ENCODE data around the gene ATP12A.
A peak's percentile ranks its signal among the peaks of the same experiment; 100 is the strongest.

The ATP12A gene

DNA sequence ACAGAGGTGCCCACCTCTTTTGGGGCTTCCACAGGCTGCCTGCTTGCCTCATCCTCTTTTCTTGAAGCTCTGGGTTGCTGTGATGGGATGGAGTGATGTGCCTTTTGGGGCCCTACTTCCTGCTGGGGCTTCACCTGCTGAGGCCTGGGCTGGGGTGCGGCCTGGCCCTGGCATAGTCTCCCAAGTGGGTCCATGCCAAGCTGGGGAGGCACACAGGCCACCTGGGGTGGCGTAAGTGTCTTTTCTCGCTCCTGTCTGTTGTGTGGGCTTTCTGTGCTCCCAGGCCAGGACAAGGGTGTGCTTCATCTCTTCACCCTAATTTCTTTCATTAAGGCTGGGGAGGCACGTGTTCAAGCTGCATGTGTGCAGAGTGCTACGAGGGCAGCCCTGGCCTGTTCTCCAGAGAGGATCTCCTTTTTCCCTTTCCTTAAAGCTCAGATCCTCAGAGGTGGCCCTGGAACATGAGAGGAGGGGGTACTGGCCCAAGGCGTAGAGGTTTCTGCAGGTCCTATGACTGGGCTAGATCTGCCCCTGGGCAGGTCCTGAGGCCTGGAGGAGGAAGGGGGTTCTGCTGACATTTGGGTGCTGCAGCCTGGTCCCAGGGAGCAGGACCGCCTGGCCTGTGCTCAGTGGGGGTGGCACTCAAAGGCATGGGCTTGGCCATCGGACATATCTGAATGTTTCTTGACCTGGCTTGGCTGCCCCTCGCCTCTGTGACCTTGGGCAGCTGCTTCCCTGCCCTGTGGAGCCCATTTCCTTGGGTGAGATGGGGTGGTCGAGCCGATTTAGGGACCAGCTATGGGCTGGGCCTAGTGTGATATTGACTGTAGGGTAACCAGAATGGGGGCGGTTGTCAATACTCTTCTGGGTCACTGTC, 60.0 kb downstream of the ATP12A start:
- DNase-seq, result no peak

GRCh38 chr13:24741016-24741662, 60.9 kb downstream of the ATP12A start:
- DNase-seq, result peak; percentile 54

DNA sequence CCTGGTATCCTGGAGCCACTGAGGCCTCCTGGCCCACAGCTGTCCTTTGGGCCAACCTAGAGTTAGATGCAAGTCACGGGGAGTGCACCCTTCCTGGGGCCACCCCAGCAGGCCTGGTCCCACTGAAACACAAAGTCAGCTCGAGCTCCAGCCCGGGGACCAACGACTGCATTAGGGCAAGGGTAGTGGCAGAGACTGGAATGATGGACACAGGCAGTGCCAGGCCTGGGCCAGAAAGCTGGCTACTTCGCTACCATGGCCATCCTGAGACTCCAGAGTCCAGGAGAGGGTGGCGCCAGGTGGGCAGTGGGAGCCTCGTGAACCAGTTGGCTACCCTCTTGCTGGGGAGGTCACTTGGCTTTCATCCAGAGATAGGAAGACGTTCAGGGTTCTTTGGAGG, 61.6 kb downstream of the ATP12A start:
- DNase-seq, result no peak

DNA sequence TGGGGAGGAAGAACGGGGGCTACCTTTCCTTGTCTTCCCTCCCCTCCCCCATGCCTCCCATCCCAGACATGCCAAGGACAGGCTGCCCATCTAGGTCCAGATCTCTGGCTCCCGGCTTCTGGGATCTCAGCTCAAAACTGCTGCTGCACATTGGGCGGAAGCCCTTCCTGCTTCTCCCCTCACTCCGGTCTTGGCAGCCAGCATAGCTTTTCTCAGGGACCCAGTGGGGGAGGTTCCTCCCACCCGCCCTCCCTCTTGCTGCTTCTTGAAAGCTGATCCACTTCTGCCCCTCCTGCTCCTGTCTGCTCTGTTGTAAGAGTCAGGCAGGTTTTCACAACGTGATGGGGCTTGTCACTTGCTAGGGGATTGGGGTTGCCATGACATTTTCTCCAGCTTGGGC, 62.1 kb downstream of the ATP12A start:
- no peak for DNase-seq

DNA sequence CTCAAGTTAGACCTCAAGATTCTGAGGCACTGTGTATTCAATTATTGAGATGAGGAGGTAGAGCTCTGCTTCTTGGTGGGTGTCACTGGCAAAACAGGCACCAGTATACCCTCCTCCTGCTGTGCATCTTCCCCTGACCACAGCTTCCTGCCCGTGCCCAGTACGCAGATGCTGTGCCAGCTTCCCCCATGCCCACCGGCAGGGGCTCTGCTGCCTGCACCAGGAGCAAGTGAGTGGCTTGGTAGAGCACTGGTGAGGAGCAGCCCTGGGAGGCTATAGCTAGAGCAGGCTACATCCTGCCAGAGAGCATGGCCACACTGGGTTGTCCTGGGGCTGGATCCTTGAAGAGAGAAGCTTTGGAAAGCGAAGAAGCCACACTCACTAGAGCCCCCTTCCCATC, 62.8 kb downstream of the ATP12A start:
- DNase-seq, result no peak

DNA sequence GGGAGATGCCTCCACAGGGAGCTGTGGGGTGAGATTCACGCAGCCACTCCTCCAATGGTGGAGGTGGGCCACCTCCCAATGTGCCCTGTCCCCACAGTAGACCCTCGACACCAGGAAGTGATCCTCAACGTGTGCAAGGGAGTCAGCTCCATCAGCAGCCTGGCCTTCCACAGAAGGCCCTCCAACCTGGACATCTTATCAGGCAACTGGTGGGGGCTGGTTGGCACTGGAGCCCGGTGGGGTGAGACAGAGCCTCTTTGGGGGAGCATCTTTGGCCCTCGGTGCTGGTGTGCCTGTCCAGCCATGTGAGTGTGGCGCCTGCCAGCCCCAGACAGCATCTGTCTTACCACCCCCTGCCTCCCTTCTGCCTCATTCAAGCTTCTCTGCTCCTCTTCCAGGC, 64.0 kb downstream of the ATP12A start:
- no peak for DNase-seq

GRCh38 chr13:24745516-24745860, 65.3 kb downstream of the ATP12A start:
- no peak for DNase-seq

GRCh38 chr13:24745861-24746617, 65.8 kb downstream of the ATP12A start:
- peak; percentile 19 for DNase-seq

GRCh38 chr13:24746618-24747247, 66.5 kb downstream of the ATP12A start:
- peak; percentile 51 for DNase-seq

GRCh38 chr13:24747248-24748060, 67.2 kb downstream of the ATP12A start:
- DNase-seq, result peak; percentile 32

DNA sequence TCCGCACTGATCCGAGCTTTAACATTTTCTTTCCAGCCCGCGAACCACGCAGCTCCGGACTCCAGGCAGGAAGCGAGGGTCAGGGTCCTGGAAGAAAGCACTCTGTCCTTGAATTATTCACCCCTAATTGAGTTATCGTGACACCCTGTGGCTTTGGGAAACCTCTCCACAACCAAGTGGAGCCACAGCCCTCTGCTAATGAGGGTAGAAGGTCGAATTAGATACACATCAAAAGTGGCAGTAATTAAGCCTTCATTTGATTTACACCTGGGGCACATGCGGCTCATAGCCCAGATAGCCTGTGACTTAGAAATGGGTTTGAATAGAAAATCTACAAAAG, 67.8 kb downstream of the ATP12A start:
- DNase-seq, result no peak

GRCh38 chr13:24759197-24759596, 79.0 kb downstream of the ATP12A start:
- DNase-seq, result no peak

Measured in hematopoietic multipotent progenitor cell treated with erythropoietin and hydrocortisone succinate and interleukin-3 and kit ligand, for 6 days (in vitro differentiated cells).